Activated gamma-delta T cell treated with Interleukin-2 at 50 U/mL for 16 hours (primary cell): ENCODE data around the gene KIF1A.
"Not testable (repeated sequence)": the region's sequence is repeated elsewhere in the genome, so short reads cannot be mapped to it uniquely, and the experiment has no call there.

Experiments
- DNase-seq: peaks from one replicate; pipeline ENCODE4 v3.0.0-alpha.2; 2020

Gene KIF1A

GRCh38 chr2:240675345-240675744 is 144.7 kb downstream of the KIF1A start:
- not testable (repeated sequence) for DNase-seq

GRCh38 chr2:240674461-240675184 is 145.4 kb downstream of the KIF1A start:
- DNase-seq = not testable (repeated sequence)

GRCh38 chr2:240672701-240673190 is 147.3 kb downstream of the KIF1A start:
- no peak for DNase-seq

GRCh38 chr2:240672076-240672700 is 147.8 kb downstream of the KIF1A start:
- DNase-seq = no peak

DNA sequence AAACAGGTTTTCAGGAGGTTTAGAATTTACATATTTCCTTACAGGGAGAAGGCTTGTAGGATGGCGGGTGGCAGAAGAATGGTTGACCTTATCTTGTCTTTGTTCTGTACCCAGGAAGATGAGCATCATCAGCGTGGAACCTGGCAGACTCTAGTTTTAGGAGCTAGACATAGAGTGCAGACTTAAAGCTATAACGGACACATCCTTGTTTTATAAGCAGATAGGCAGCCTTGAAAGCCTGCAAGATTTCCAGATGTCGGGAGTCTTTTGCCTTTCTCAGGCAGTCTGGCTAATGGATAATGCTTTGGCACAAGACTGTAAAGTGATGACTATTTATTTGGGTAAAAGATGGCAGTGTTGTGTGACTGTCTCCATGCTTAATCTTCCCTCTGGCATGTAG is 149.1 kb downstream of the KIF1A start:
- DNase-seq = no peak

DNA sequence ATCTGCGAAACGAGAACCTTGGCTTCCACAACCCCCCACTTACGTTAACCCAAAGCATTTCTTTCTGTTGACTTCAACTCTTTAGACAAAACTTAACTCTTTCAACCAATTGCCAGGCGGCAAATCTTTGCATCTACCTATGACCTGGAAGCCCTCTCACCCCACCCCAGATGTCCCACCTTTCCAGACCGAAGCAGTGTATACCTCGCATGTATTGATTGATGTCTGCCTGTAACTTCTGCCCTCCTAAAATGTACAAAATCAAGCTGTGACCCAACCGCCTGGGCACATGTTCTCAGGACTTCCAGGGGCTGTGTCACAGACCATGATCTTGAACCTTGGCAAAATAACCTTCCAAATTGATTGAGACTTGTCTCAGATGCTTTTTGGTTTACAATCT is 149.6 kb downstream of the KIF1A start:
- DNase-seq = no peak

DNA sequence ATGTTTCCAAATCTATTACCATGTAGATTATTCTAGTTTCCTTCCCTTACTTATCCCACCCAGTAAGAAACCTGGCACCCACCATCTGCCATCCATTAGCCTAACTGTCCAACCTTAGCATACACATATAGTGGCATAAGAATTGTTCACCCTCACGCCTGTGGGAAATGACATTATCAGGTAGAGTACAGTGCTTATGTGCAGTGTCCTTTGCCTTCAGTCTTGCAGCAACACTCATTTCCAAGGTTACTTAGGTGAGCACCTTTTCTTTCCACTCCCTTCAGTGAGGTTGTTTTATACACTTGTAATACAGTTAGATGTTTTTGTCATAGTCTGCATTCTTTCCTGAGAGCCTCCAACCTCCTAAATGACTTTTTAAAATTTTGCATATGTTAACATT is 155.4 kb downstream of the KIF1A start:
- no peak for DNase-seq
